ENCODE results near the gene EEF1AKMT1.

DNA sequence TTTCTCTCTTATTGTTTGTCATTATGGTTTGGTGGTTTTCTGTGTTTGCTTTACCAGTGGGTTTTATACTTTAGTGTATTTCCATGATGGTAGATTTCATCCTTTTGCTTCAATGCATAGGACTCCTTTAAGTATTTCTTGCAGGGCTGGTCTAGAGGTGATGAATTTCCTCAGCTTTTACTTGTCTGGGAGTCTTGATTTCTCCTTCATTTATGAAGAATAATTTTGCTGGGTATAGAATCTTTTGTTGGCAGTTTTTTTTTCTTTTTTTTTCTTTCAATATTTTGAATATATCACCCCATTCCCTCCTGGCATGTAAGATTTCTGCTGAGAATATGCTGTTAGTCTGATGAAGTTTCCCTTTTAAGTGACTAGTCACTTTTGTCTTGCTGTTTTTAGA lies 19.8 kb downstream of the EEF1AKMT1 start:
- TF ChIP-seq, protein P1, sequence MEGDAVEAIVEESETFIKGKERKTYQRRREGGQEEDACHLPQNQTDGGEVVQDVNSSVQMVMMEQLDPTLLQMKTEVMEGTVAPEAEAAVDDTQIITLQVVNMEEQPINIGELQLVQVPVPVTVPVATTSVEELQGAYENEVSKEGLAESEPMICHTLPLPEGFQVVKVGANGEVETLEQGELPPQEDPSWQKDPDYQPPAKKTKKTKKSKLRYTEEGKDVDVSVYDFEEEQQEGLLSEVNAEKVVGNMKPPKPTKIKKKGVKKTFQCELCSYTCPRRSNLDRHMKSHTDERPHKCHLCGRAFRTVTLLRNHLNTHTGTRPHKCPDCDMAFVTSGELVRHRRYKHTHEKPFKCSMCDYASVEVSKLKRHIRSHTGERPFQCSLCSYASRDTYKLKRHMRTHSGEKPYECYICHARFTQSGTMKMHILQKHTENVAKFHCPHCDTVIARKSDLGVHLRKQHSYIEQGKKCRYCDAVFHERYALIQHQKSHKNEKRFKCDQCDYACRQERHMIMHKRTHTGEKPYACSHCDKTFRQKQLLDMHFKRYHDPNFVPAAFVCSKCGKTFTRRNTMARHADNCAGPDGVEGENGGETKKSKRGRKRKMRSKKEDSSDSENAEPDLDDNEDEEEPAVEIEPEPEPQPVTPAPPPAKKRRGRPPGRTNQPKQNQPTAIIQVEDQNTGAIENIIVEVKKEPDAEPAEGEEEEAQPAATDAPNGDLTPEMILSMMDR (IDR thresholded peaks at IDR 0.05), result no peak
- TF ChIP-seq EZH2 (IDR thresholded peaks at IDR 0.05), result no peak
